HG03558 (cell line): ENCODE data around the gene EEIG1.
"Not testable (repeated sequence)": the region's sequence is repeated elsewhere in the genome, so short reads cannot be mapped to it uniquely, and the experiment has no call there.

ENCODE experiments used
- ATAC-seq: cut with Tn5 transposase; IDR thresholded peaks from one replicate; pipeline ENCODE4 v1.9.1; 2021; ENCODE audit warnings: moderate number of reproducible peaks; ENCODE audit not compliant: unreplicated experiment; ENCODE audit errors: extremely low read depth

EEIG1 gene

DNA sequence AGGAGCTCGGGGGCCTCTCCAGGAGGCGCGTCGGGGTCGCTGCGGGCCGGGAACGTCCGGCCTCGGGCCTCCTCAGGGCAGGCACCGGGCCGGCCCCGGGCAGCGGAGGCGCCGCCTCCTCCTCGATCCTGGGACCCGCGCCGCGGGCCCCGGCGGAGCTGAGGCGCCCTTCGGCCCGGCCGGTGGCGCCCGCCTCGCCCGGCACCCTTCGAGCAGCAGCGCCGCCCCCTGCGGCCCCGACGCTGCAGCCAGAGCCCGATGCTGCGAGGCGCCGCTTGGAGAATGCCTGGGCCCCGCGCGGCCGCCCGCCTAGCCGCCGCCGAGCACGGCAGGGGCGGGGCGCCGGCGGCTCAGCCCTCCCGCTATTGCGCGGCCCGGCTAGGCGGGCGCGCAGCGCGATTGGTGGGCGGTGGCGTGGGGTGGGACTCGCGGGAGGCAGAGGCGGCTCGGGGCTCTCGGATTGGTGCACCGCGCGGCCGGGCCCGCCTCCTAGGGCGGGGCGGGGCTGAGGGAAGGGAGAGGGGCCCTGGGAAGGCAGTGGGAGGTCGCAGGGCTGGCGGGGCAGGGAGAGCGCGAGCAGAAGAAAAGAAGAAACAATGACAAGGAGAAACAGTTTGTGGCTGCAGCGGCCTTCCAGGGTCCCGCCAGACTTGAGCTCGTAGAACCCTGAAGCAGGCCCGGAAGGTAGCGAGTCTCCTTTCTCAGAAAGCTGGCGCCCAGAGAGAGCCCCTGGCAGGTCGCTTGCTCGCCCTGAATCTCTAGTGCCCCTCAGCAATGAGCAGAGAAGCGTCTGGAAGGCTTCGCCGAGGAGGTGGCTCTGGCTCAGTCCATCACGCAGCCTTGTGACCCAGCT lies at the start of gene EEIG1:
Gene EEIG1 (minus strand): TSS at position 284 of the 853 bp plus-strand sequence. CDS start 852 bp downstream, outside the sequence.
- peak; percentile 47 for ATAC-seq

- no peak for ATAC-seq
These were observed 46.9 kb upstream of the EEIG1 start for GRCh38 chr9:128027705-128028104.

GRCh38 chr9:128026773-128027541 lies 46.2 kb upstream of the EEIG1 start:
- ATAC-seq, result no peak

DNA sequence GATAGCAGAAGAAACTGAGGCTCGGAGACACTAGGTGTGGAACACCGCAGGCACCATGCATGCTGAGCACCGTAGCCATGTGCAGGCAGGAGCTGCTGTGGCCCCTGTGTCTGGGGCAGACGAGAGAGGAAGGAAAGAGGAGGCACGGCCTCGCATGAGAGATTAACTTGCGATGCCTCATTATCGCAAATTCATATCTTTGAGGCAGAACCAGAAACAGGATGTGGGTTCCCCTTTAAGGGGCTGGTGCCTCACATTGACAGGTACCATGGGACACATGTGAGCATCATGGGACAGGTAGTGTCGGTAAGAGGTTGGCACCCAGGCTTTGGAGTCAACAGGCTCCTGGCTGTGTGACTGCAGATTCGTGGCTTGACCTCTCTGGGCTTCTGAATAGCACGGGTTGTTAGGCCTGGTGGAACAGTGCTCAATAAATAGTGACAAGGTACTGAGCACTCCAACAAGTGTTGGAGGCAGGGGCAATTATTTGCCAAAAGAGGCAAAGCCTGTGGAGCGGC lies 45.5 kb upstream of the EEIG1 start:
- ATAC-seq, result no peak

- no peak for ATAC-seq
These were observed 44.9 kb upstream of the EEIG1 start for GRCh38 chr9:128025736-128026135.

- no peak for ATAC-seq
These were observed 44.0 kb upstream of the EEIG1 start for GRCh38 chr9:128024761-128025308.

- not testable (repeated sequence) for ATAC-seq
These were observed 42.9 kb upstream of the EEIG1 start for GRCh38 chr9:128023671-128024070.

DNA sequence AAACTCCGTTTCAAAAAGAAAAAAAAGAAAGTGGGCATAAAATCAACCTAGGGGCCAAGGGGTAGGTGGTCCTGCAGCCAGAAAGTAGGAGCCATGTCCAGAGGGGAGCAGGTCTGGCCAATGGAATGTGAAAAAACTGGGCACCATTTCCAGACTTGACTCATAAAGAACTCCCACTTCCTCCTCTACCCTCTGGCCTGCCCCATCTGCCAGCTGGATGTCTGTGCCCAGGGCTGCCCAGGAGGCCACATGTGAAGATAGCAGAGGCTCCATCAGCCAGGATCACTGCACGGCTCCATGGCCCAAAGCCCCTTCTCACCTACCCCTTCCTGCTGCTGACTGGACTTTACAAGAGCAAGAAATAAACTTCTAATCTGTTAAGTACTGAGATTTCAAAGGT lies 42.1 kb upstream of the EEIG1 start:
- no peak for ATAC-seq

- ATAC-seq, result no peak
These were observed 40.3 kb upstream of the EEIG1 start for GRCh38 chr9:128021098-128021497.

DNA sequence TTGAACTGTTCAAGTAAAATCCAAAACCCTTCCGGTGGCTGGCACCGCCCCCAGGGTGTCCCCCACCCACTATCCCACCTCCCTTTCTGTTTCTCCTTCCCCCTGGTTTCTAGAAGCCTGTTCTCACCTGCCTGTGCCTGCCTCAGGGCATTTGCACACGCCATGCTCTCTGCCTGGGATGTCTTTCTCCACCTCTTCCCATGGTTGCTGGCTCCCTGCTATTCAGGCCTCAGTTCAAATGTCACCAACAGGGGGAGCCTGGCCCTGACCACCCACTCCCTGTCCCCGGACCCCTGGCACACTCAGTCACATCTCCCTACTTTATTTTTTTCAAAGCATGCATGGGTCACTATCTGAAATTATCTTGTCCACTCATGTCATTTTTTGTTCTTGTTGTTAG lies 39.9 kb upstream of the EEIG1 start:
- ATAC-seq, result no peak

DNA sequence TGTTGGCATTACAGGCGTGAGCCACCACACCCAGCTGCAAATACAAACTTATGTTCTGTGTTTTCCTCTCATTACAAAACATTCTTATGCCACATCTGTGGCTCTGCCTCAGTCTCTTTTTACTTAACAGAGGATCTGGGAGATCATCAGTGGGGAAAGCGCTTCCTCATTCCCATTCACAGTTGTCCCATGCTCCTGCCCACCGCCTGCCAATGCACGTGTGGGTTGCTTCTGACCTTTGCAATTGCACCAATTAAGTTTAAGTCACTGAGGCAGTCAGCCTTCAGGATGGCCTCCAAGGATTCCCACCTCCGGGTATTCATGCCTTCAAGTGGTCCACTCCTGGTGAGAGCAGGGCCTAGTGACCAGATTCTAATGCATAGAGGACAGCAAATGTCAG lies 34.9 kb upstream of the EEIG1 start:
- ATAC-seq, result no peak

GRCh38 chr9:128011071-128011817 lies 30.5 kb upstream of the EEIG1 start:
- ATAC-seq, result no peak

DNA sequence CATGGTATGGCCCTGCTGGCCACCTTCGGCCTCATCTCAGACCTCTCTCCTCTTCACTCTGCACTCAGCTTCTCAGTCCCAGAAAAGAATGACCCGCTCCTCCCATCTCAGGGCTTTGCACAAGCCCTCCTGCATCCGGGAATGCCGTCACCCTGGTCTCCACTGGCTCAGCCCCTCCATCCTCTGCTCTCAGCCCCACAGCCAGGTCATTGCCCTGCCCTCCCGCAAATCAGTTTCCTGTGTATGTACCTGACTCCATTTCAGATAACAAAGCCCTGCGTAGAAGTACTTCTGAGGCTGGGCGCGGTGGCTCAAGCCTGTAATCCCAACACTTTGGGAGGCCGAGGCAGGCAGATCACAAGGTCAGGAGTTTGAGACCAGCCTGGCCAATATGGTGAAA lies 28.9 kb upstream of the EEIG1 start:
- ATAC-seq, result no peak

DNA sequence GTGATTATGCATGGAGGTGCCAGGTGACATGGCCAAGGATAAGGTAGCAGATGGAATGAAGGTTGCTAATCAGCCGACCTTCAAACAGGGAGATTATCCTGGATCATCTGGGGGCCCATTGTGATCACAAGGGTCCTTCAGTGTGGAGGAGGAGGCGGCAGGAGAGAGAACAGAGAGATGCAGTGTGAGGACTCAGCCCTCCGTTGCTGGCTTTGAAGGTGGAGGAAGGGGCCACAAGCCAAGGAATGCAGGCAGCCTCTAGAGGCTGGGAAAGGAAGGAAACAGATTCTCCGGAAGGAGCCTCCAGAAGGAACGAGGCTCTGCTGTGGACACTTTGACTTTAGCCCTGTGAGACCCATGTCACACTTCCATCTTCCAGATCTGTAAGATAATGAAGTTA lies 27.4 kb upstream of the EEIG1 start:
- ATAC-seq, result no peak

DNA sequence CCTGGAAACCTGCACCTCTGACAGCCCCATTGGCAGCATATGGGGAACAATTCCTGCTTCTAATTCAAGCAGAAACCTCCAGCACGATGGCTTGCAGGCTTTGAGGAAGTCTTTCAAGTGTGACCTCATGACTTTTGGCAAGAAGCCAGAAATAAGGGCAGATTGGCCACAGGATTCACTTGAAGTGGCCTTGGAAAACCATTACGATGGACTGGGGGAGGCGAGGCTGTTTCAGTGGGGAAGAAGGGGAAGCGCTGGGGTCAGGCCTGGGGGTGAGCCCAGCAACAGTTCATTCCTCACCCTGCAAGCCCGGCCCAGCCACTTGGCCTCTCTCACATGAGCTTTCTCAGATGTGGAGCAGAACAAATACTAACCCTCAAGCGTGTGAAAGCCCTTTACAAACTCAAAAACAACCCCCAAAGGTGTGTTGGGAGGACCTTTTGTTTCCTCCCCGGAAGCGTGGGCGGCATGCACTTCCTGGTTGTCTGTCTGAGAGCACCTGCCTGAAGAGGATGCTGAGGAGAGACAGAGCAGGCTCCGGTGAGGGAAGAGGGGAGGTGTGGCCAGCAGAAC lies 26.9 kb upstream of the EEIG1 start:
- ATAC-seq, result no peak

DNA sequence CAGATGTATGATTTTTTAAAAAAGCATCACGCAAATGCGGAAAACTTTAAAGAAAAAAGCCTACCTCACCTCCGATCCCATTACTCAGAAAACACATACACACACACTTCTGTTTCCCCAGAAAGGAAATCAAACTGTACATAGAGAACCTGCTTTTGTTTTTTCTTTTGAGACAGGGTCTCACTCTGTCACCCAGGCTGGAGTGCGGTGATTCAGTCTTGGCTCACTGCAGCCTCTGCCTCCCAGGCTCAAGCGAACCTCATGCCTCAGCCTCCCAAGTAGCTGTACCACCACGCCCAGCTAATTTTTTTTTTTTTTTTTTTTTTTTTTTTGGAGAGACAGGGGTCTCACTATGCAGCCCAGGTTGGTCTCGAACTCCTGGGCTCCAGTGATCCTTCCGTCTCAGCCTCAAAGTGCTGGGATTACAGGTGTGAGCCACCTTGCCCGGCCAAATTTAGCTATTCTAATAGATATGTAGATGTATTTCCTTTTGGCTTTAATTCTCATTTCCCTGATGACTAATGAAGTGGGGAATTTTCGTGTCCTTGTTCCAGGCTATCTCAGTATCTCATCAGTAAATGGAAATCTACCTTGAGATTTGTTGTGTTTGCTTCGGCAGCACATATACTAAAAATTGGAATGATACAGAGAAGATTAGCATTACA lies 25.7 kb upstream of the EEIG1 start:
- no peak for ATAC-seq

DNA sequence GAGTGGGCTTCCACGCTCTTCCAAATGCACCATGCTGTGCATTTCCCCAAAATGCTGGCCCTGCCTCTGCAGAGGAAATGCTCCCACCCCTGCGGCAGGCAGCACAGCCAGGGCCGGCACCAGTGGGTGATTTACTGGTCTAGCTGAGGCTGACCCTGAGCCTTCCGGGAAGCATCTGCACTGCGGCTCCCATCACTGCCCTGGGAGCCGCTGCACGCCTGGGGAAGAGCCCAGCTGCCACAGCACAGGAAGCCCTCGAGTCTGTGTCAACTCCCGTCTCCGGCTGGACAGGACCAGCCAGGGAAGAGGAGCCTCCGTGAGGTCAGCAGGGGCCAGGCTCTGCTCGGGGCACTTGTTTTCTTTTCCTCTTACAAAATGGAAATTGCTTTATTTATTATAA lies 25.1 kb upstream of the EEIG1 start:
- ATAC-seq, result no peak

- no peak for ATAC-seq
These were observed 23.3 kb upstream of the EEIG1 start for GRCh38 chr9:128003966-128004604.

DNA sequence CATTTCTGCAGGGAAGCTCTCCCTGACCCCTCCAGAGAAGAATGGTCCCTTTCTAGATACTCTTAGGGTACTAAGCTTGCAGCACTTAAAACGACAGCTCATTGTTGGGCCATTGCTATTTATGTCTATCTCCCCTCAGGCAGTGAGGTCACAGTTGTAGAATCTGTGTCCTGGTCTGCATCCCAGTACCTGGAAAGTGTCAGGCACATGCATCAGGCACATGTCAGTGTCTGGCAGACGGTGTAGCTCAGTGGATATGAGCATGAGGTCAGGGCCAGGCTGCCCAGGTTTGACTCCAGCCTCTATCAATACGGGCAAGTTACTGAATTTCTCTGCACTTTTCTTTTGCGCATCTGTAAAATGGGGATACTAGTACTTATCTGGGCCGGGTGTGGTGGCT lies 22.2 kb upstream of the EEIG1 start:
- no peak for ATAC-seq
